HG03558 (cell line): ENCODE results near the gene SLITRK5.

Experiments
- ATAC-seq: cut with Tn5 transposase; IDR thresholded peaks from one replicate; pipeline ENCODE4 v1.9.1; 2021; ENCODE audit warnings: moderate number of reproducible peaks; ENCODE audit not compliant: unreplicated experiment; ENCODE audit errors: extremely low read depth

SLITRK5 gene

GRCh38 chr13:87671031-87671752 is at the start of gene SLITRK5:
Gene SLITRK5 (plus strand): TSS chr13:87671371. CDS start chr13:87675389, 4,018 bp downstream.
- peak; percentile 88 for ATAC-seq

- no peak for ATAC-seq
Measured at GRCh38 chr13:87622971-87623370, 48.2 kb upstream of the SLITRK5 start.

- no peak for ATAC-seq
Measured at GRCh38 chr13:87656306-87656705, 14.9 kb upstream of the SLITRK5 start.

GRCh38 chr13:87661471-87661870 is 9.7 kb upstream of the SLITRK5 start:
- ATAC-seq, result no peak

GRCh38 chr13:87666831-87667230 is 4.3 kb upstream of the SLITRK5 start:
- no peak for ATAC-seq

- ATAC-seq, result no peak
Measured at GRCh38 chr13:87667686-87668085, 3.5 kb upstream of the SLITRK5 start.

GRCh38 chr13:87669379-87669978 is 1.7 kb upstream of the SLITRK5 start:
- ATAC-seq, result no peak

GRCh38 chr13:87671753-87672605 is 808 bp downstream of the SLITRK5 start:
- no peak for ATAC-seq

GRCh38 chr13:87674247-87674738 is 3.1 kb downstream of the SLITRK5 start:
- no peak for ATAC-seq

GRCh38 chr13:87675851-87676250 is 4.7 kb downstream of the SLITRK5 start:
- no peak for ATAC-seq

GRCh38 chr13:87676254-87677042 is 5.3 kb downstream of the SLITRK5 start:
- no peak for ATAC-seq

- no peak for ATAC-seq
Measured at GRCh38 chr13:87677043-87677495, 5.9 kb downstream of the SLITRK5 start.

GRCh38 chr13:87677496-87678371 is 6.6 kb downstream of the SLITRK5 start:
- ATAC-seq, result no peak

GRCh38 chr13:87678372-87678752 is 7.2 kb downstream of the SLITRK5 start:
- no peak for ATAC-seq

GRCh38 chr13:87680298-87680697 is 9.1 kb downstream of the SLITRK5 start:
- ATAC-seq, result no peak

GRCh38 chr13:87684850-87685742 is 13.9 kb downstream of the SLITRK5 start:
- no peak for ATAC-seq

- ATAC-seq, result no peak
Measured at GRCh38 chr13:87696458-87696857, 25.3 kb downstream of the SLITRK5 start.

GRCh38 chr13:87698268-87698667 is 27.1 kb downstream of the SLITRK5 start:
- ATAC-seq, result no peak
